H1 (cell line): ENCODE results near the gene NTN5. TPM values are rescaled to one million over a fixed set of nuclear protein-coding genes. Genes with fewer than 3 reads are reported as not detected.

Experiments
- CTCF ChIA-PET: fragments of 300-600 bp; sonication (Branson Sonifier 250); formaldehyde crosslinking; loops from one replicate; lab custom pipeline; 2021; ENCODE audit not compliant: partially characterized antibody; lab: Charles Lee
- POLR2A ChIA-PET: fragments of 300-600 bp; sonication (Branson Sonifier 250); formaldehyde crosslinking; loops from one replicate; lab custom pipeline; 2021; ENCODE audit warnings: inconsistent platforms; ENCODE audit not compliant: partially characterized antibody; lab: Charles Lee
- DNase-seq, 2 experiments: peaks; one replicate each; pipeline versions ENCODE4 v3.0.0 to v3.0.0-alpha.2; 2010 to 2022; ENCODE audit warnings: low spot score in 2 of 2, low read depth in 1 of 2, mixed read lengths in 1 of 2
- FAIRE-seq: peaks from 2 replicates; lab custom pipeline; 2011; peaks lifted over from hg19 to GRCh38; lab: Jason Lieb, UNC
- H2AFZ ChIP-seq: 2 replicates; pipeline ENCODE4 v1.8.1; 2012; ENCODE audit warnings: low read length, inconsistent platforms
- H2AK5ac ChIP-seq: 2 replicates; pipeline ENCODE4 v1.6.1; 2013; ENCODE audit warnings: low read depth, low read length
- H2BK120ac ChIP-seq: replicated peaks from 2 replicates; pipeline ENCODE3; 2013; ENCODE audit warnings: low read depth, low read length, inconsistent platforms
- H2BK12ac ChIP-seq: 2 replicates; pipeline ENCODE4 v1.6.1; 2013; ENCODE audit warnings: low read depth, low read length
- H2BK15ac ChIP-seq: 2 replicates; pipeline ENCODE4 v1.6.1; 2013; ENCODE audit warnings: low read length
- H2BK20ac ChIP-seq: 2 replicates; pipeline ENCODE4 v1.6.1; 2013; ENCODE audit warnings: low read length
- H2BK5ac ChIP-seq: 2 replicates; pipeline ENCODE4 v1.6.1; 2013; ENCODE audit warnings: low read depth, low read length
- H3K14ac ChIP-seq: 2 replicates; pipeline ENCODE4 v1.6.1; 2013; ENCODE audit warnings: inconsistent platforms; ENCODE audit not compliant: insufficient read length
- H3K18ac ChIP-seq: 2 replicates; pipeline ENCODE4 v1.6.1; 2013; ENCODE audit warnings: low read length; ENCODE audit errors: extremely low read depth
- H3K23ac ChIP-seq: 2 replicates; pipeline ENCODE4 v1.6.1; 2013; ENCODE audit warnings: inconsistent platforms; ENCODE audit not compliant: insufficient read length
- H3K23me2 ChIP-seq: 2 replicates; pipeline ENCODE4 v1.6.1; 2013; ENCODE audit warnings: low read depth, low read length
- H3K27ac ChIP-seq: 2 replicates; pipeline ENCODE4 v1.6.1; 2011; ENCODE audit warnings: low read depth, low read length, inconsistent platforms
- H3K27me3 ChIP-seq, 4 experiments: replicated peaks in 1 of 4; 1 replicate in 1 of 4; 2 replicates in 3 of 4; pipeline versions ENCODE4 v1.6.1 to v1.8.1; 2011 to 2013; ENCODE audit warnings: low read length in 3 of 4, mild to moderate bottlenecking in 3 of 4, inconsistent platforms in 2 of 4, mixed read lengths in 2 of 4, moderate library complexity in 1 of 4; ENCODE audit not compliant: control insufficient read depth in 3 of 4, insufficient read depth in 3 of 4; ENCODE audit errors: extremely low read depth in 1 of 4
- H3K36me3 ChIP-seq, 4 experiments: 2 replicates each; pipeline versions ENCODE4 v1.6.1 to v1.8.1; 2011 to 2013; ENCODE audit warnings: mild to moderate bottlenecking in 4 of 4, low read length in 3 of 4, moderate library complexity in 2 of 4, control low read depth in 1 of 4, inconsistent platforms in 1 of 4; ENCODE audit not compliant: insufficient read depth in 4 of 4, control insufficient read depth in 2 of 4
- H3K4ac ChIP-seq: replicated peaks from 2 replicates; pipeline ENCODE3; 2013; ENCODE audit warnings: low read length, low read depth, mixed read lengths, inconsistent platforms; ENCODE audit not compliant: insufficient read length
- H3K4me1 ChIP-seq, 4 experiments: replicated peaks in 1 of 4; 1 replicate in 1 of 4; 2 replicates in 3 of 4; pipeline versions ENCODE4 v1.6.1 to v1.8.1; 2011 to 2013; ENCODE audit warnings: low read length in 3 of 4, inconsistent platforms in 2 of 4, mixed read lengths in 1 of 4; ENCODE audit not compliant: insufficient read depth in 4 of 4, control insufficient read depth in 3 of 4
- H3K4me2 ChIP-seq, 2 experiments: 2 replicates each; pipeline versions ENCODE4 v1.6.1 to v1.8.1; 2011 to 2013; ENCODE audit warnings: low read depth in 2 of 2, low read length in 2 of 2, control low read depth in 1 of 2, inconsistent platforms in 1 of 2, mild to moderate bottlenecking in 1 of 2; ENCODE audit not compliant: insufficient read depth in 1 of 2
- H3K4me3 ChIP-seq, 4 experiments: fragments of 200-600, 300-600 bp in 1 of 4; sonication (generic), shearing (Covaris generic), sonication (Bioruptor Twin) in 1 of 4; 2 replicates each; pipeline versions ENCODE4 v1.5.1 to v1.8.1; 2011 to 2016; ENCODE audit warnings: low read length in 4 of 4, low read depth in 3 of 4, control low read depth in 2 of 4, inconsistent platforms in 2 of 4, mild to moderate bottlenecking in 2 of 4, mixed read lengths in 1 of 4, moderate library complexity in 1 of 4; ENCODE audit not compliant: insufficient read depth in 2 of 4; ENCODE audit errors: extremely low read depth in 1 of 4
- H3K56ac ChIP-seq: replicated peaks from 2 replicates; pipeline ENCODE3; 2013; ENCODE audit warnings: low read depth, mild to moderate bottlenecking, mixed read lengths, low read length, inconsistent platforms; ENCODE audit not compliant: insufficient read length
- H3K79me1 ChIP-seq: 2 replicates; pipeline ENCODE4 v1.6.1; 2013; ENCODE audit warnings: low read depth, low read length, control low read depth
- H3K79me2 ChIP-seq, 2 experiments: 2 replicates each; pipeline versions ENCODE4 v1.6.1 to v1.8.1; 2012 to 2013; ENCODE audit warnings: low read length in 2 of 2, mild to moderate bottlenecking in 2 of 2, inconsistent platforms in 1 of 2; ENCODE audit not compliant: insufficient read depth in 2 of 2, control insufficient read depth in 1 of 2
- H3K9ac ChIP-seq, 4 experiments: replicated peaks in 1 of 4; 1 replicate in 1 of 4; 2 replicates in 3 of 4; pipeline versions ENCODE4 v1.6.1 to v1.8.1; 2011 to 2013; ENCODE audit warnings: low read depth in 3 of 4, low read length in 3 of 4, control low read depth in 2 of 4, mild to moderate bottlenecking in 2 of 4, moderate library complexity in 2 of 4, inconsistent platforms in 1 of 4; ENCODE audit errors: extremely low read depth in 1 of 4
- H3K9me3 ChIP-seq, 2 experiments: 2 replicates each; pipeline versions ENCODE4 v1.6.1 to v1.8.1; 2012 to 2013; ENCODE audit warnings: mild to moderate bottlenecking in 2 of 2, moderate library complexity in 2 of 2, control low read depth in 1 of 2, inconsistent platforms in 1 of 2, low read depth in 1 of 2, low read length in 1 of 2, mixed read lengths in 1 of 2; ENCODE audit not compliant: insufficient read depth in 2 of 2
- H4K20me1 ChIP-seq, 2 experiments: replicated peaks in 1 of 2; 2 replicates each; pipeline versions ENCODE3 to v1.8.1; 2011 to 2013; ENCODE audit warnings: inconsistent platforms in 2 of 2, low read length in 2 of 2, mild to moderate bottlenecking in 1 of 2; ENCODE audit not compliant: insufficient read depth in 2 of 2, control insufficient read depth in 1 of 2
- H4K5ac ChIP-seq: 2 replicates; pipeline ENCODE4 v1.6.1; 2013; ENCODE audit warnings: low read length, low read depth, mixed read lengths, inconsistent platforms; ENCODE audit not compliant: insufficient read length
- H4K8ac ChIP-seq: 2 replicates; pipeline ENCODE4 v1.8.0; 2013; ENCODE audit warnings: mild to moderate bottlenecking, moderate library complexity, low read length, inconsistent platforms; ENCODE audit not compliant: insufficient read depth; ENCODE audit errors: extremely low read depth
- H4K91ac ChIP-seq: replicated peaks from 2 replicates; pipeline ENCODE3; 2013; ENCODE audit warnings: low read length, mixed read lengths, inconsistent platforms; ENCODE audit not compliant: insufficient read length
- RBBP5 ChIP-seq: IDR thresholded peaks from 2 replicates; pipeline ENCODE4 v1.7.1; 2012; ENCODE audit warnings: low read depth, mild to moderate bottlenecking, inconsistent platforms, low read length, moderate library complexity, borderline replicate concordance
- SIX5 ChIP-seq: IDR thresholded peaks from 2 replicates; pipeline ENCODE4 v1.6.1; 2011; ENCODE audit warnings: mild to moderate bottlenecking, low read depth, low read length
- SP4 ChIP-seq: IDR thresholded peaks from 2 replicates; pipeline ENCODE4 v1.6.1; 2012; ENCODE audit warnings: low read length, inconsistent platforms
- WGBS, 2 experiments: shearing (Covaris generic) in 1 of 2; methylation state at CpG; one replicate each; pipeline versions ENCODE4 v1.1.6 to v1.1.7; 2013 to 2015; ENCODE audit warnings: low lambda C conversion rate in 2 of 2, mixed read lengths in 2 of 2, inconsistent platforms in 1 of 2, low coverage in 1 of 2, missing lambda C conversion rate in 1 of 2; ENCODE audit not compliant: insufficient replicate concordance in 2 of 2, insufficient coverage in 1 of 2, insufficient read length in 1 of 2; ENCODE audit errors: extremely low coverage in 1 of 2, missing lambda C conversion rate in 1 of 2; 5-methylcytosine and 5-hydroxymethylcytosine counted together
- polyA plus RNA-seq, 7 experiments: library from polyadenylated mRNA; depleted of rRNA in 3 of 7; stranded (reverse) in 5 of 7; unstranded in 2 of 7; fragments of >200 nt in 5 of 7; fragments of 200-250 nt in 2 of 7; gene quantifications; 1 replicate in 5 of 7; 2 replicates in 1 of 7; 4 replicates in 1 of 7; pipeline versions ENCODE4 v1.2.1 to v1.2.3, GENCODE V29; 2011 to 2013; ENCODE audit warnings: missing spikeins in 2 of 7, mixed read lengths in 2 of 7
- total RNA-seq: library from RNA; stranded (reverse); fragmentation: NEBNext Ultra II Directional; extraction: Animal tissue kit (Norgen Biotek cat#: 25700); gene quantifications from 2 replicates; pipeline ENCODE4 v1.2.1, GENCODE V29; 2021

NTN5 gene
- total and polyA plus RNA-seq, 2 of the 8 experiments (the other 6 are each of a cell fraction or from before 2014, with no cell fraction given): 0.47 to 0.85 TPM

DNA sequence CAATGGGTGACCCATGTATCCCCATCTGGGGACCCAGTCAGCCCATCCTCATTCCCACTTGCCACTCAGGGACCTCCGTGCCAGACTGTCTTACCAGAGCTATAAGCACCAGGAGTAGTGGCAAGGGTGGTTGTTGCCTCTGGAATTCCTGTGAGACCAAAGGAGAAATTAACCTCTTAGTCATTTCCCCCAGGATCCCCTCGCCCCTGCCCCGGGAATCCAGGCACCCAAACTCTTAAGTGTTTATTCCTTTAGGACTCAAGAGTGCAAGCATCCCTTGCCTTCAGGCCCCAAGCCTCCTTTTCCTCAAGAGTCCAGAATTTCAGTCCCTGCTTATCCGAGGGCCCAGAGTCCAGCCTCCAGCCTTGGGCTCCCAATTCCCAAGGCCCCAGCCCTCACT is 9.2 kb downstream of the NTN5 start:
- 90% methylated on average over 4 of the region's 4 CpGs; no CpG with 5 or more reads in 1 of the 2 experiments for WGBS, 2 experiments
- Histone ChIP-seq H3K4ac (no peak overlapping the region), H3K14ac (no peak overlapping the region), H3K23me2 (peaks cover under 1% of the 10 kb centered on the region; the same call in 1 of the 2 replicates), H4K91ac (no peak overlapping the region), H4K5ac (no peak overlapping the region), H3K56ac (no peak overlapping the region), H3K4me3 (no peak overlapping the region), H3K9me3 (no peaks in the 10 kb centered on the region; a peak in 2 of 4 replicates), H4K20me1 (no peaks in the 10 kb centered on the region), H3K27me3 (no peaks in the 10 kb centered on the region; a peak in 1 of 7 replicates), H3K9ac (no peak overlapping the region), H2BK15ac (no peak overlapping the region), H4K8ac (no peak overlapping the region), H3K27ac (no peak overlapping the region), H2BK20ac (no peak overlapping the region), H3K18ac (no peak overlapping the region), H3K79me2 (no peaks in the 10 kb centered on the region; a peak in 1 of 4 replicates), H2BK12ac (no peak overlapping the region), H3K4me1 (0 out of 7 replicates have a peak, but pooled peaks cover 0 to 3% (median 0%) of the 10 kb centered on the region in 4 experiments), H2BK120ac (no peak overlapping the region), H3K23ac (no peak overlapping the region)
- FAIRE-seq (no peak), DNase-seq (no peak)
- CTCF ChIA-PET: interaction anchor here (0.8 to 5.4 kb wide), 5 partner anchors 8 to 324 kb away, joined by 3 to 32 read pairs (median 3); no protein-coding TSS in a partner anchor
- POLR2A ChIA-PET: interaction anchor here (1.6 to 2.2 kb wide), 3 partner anchors 11 to 49 kb away, joined by 4 to 5 read pairs (median 4); partner anchors contain the start of gene FAM83E
- TF ChIP-seq RBBP5 (no peak), SP4 (no peak), SIX5 (no peak)
- TF ChIP-seq, all 59 proteins: peak for 0
- Histone ChIP-seq H3K36me3 (no peaks in the 10 kb centered on the region), H2AK5ac (no peak overlapping the region), H2AFZ (no peak overlapping the region), H2BK5ac (no peak overlapping the region), H3K4me2 (no peak overlapping the region), H3K79me1 (no peaks in the 10 kb centered on the region)
